T-helper 17 cell (primary cell): ENCODE data around the gene S100A10. TPM values are rescaled to one million over a fixed set of nuclear protein-coding genes. Genes with fewer than 3 reads are reported as not detected.
A peak's percentile ranks its signal among the peaks of the same experiment; 100 is the strongest.

ENCODE experiments used
- ATAC-seq: fragments of 150-1000 bp; cut with Tn5 transposase; 2 replicates; pipeline ENCODE4 v1.10.0; 2021; ENCODE audit warnings: mild to moderate bottlenecking, moderate library complexity
- DNase-seq, 3 donors: peaks; one replicate each; pipeline versions ENCODE4 v3.0.0 to v3.0.0-alpha.2; 2020 to 2021
- H3K9me3 ChIP-seq: one replicate; pipeline ENCODE4 v1.7.0; 2013; ENCODE audit warnings: low read length, mild to moderate bottlenecking; ENCODE audit not compliant: control insufficient read depth, poor library complexity, severe bottlenecking
- H3K27ac Mint-ChIP-seq: one replicate; pipeline ENCODE4 v1.8.0; 2022; ENCODE audit warnings: mild to moderate bottlenecking, moderate library complexity, mixed read lengths
- H3K27me3 Mint-ChIP-seq: one replicate; pipeline ENCODE4 v1.8.0; 2022; ENCODE audit warnings: mixed read lengths
- H3K36me3 Mint-ChIP-seq: one replicate; pipeline ENCODE4 v1.8.0; 2022; ENCODE audit warnings: low read depth, mixed read lengths
- H3K4me1 Mint-ChIP-seq: one replicate; pipeline ENCODE4 v1.8.0; 2022; ENCODE audit warnings: mild to moderate bottlenecking, mixed read lengths
- H3K4me3 Mint-ChIP-seq: one replicate; pipeline ENCODE4 v1.8.0; 2022; ENCODE audit warnings: mild to moderate bottlenecking, moderate library complexity, mixed read lengths
- total RNA-seq, 4 donors: library from RNA in 2 of 4; stranded (reverse) in 2 of 4; gene quantifications; one replicate each; pipeline ENCODE4 v1.2.3 and lab custom pipeline; 2022 to 2026

Gene S100A10
- total RNA-seq, 2 donors from 2014 or later: 317 to 349 TPM

GRCh38 chr1:151944126-151944856, 49.4 kb downstream of the S100A10 start:
- Mint-ChIP-seq H3K36me3 (peaks cover 6% of the 10 kb centered on the region), H3K27ac (peak overlapping the region; percentile 100), H3K4me3 (no peak overlapping the region), H3K4me1 (peaks cover 43% of the 10 kb centered on the region), H3K27me3 (no peaks in the 10 kb centered on the region)
- ATAC-seq: no peak
- no peaks in the 10 kb centered on the region for H3K9me3 ChIP-seq
- no peak for DNase-seq

GRCh38 chr1:151943591-151943990, 50.1 kb downstream of the S100A10 start:
- no peak for DNase-seq
- Mint-ChIP-seq H3K27me3 (no peaks in the 10 kb centered on the region), H3K27ac (peak overlapping the region; percentile 100), H3K4me3 (no peak overlapping the region), H3K36me3 (peaks cover 7% of the 10 kb centered on the region), H3K4me1 (peaks cover 46% of the 10 kb centered on the region)
- H3K9me3 ChIP-seq: no peaks in the 10 kb centered on the region
- no peak for ATAC-seq

- H3K4me1 Mint-ChIP-seq: peaks cover 46% of the 10 kb centered on the region
Observed at GRCh38 chr1:151942882-151943281, 50.8 kb downstream of the S100A10 start.

GRCh38 chr1:151940541-151940940, 53.1 kb downstream of the S100A10 start:
- no peaks in the 10 kb centered on the region for H3K9me3 ChIP-seq
- Mint-ChIP-seq H3K27ac (peak overlapping the region; percentile 100), H3K4me3 (no peak overlapping the region), H3K27me3 (no peaks in the 10 kb centered on the region), H3K4me1 (peaks cover 31% of the 10 kb centered on the region), H3K36me3 (peaks cover 5% of the 10 kb centered on the region)
- no peak for ATAC-seq
- no peak for DNase-seq

More at GRCh38 chr1:151942882-151943281, 50.8 kb downstream of the S100A10 start:
- ATAC-seq: no peak
- H3K9me3 ChIP-seq: no peaks in the 10 kb centered on the region
- H3K4me3 Mint-ChIP-seq: no peak overlapping the region
- no peaks in the 10 kb centered on the region for H3K27me3 Mint-ChIP-seq
- peaks cover 7% of the 10 kb centered on the region for H3K36me3 Mint-ChIP-seq
- DNase-seq: no peak
- peak overlapping the region; percentile 100 for H3K27ac Mint-ChIP-seq

- H3K27me3 Mint-ChIP-seq: peaks cover 4% of the 10 kb centered on the region
- no peak overlapping the region for H3K4me3 Mint-ChIP-seq
- ATAC-seq (no peak), DNase-seq (no peak)
- peaks cover 5% of the 10 kb centered on the region for H3K36me3 Mint-ChIP-seq
- peak overlapping the region; percentile 100 for H3K27ac Mint-ChIP-seq
- H3K9me3 ChIP-seq: no peaks in the 10 kb centered on the region
- peaks cover 24% of the 10 kb centered on the region for H3K4me1 Mint-ChIP-seq
Observed at GRCh38 chr1:151939779-151940178, 53.9 kb downstream of the S100A10 start.

- no peak overlapping the region for H3K4me3 Mint-ChIP-seq
- H3K27me3 Mint-ChIP-seq: peaks cover 4% of the 10 kb centered on the region
- ATAC-seq: no peak
- no peaks in the 10 kb centered on the region for H3K9me3 ChIP-seq
- H3K27ac Mint-ChIP-seq: peak overlapping the region; percentile 100
- DNase-seq: no peak
- H3K36me3 Mint-ChIP-seq: peaks cover 5% of the 10 kb centered on the region
- peaks cover 23% of the 10 kb centered on the region for H3K4me1 Mint-ChIP-seq
Observed at GRCh38 chr1:151939141-151939540, 54.5 kb downstream of the S100A10 start.

GRCh38 chr1:151936653-151937052, 57.0 kb downstream of the S100A10 start:
- Mint-ChIP-seq H3K27ac (no peak overlapping the region), H3K4me3 (no peak overlapping the region), H3K27me3 (peaks cover 4% of the 10 kb centered on the region), H3K4me1 (peaks cover 20% of the 10 kb centered on the region), H3K36me3 (peaks cover 5% of the 10 kb centered on the region)
- no peaks in the 10 kb centered on the region for H3K9me3 ChIP-seq
- no peak for DNase-seq
- ATAC-seq: no peak

- DNase-seq (no peak), ATAC-seq (no peak)
- H3K36me3 Mint-ChIP-seq: peaks cover 2% of the 10 kb centered on the region
- no peaks in the 10 kb centered on the region for H3K9me3 ChIP-seq
- H3K27ac Mint-ChIP-seq: no peak overlapping the region
- H3K4me1 Mint-ChIP-seq: peaks cover 14% of the 10 kb centered on the region
- peaks cover 4% of the 10 kb centered on the region for H3K27me3 Mint-ChIP-seq
- H3K4me3 Mint-ChIP-seq: no peak overlapping the region
Observed at GRCh38 chr1:151935894-151936602, 57.6 kb downstream of the S100A10 start.

GRCh38 chr1:151935154-151935553, 58.5 kb downstream of the S100A10 start:
- H3K9me3 ChIP-seq: no peaks in the 10 kb centered on the region
- DNase-seq: no peak
- Mint-ChIP-seq H3K4me3 (no peak overlapping the region), H3K4me1 (peaks cover 7% of the 10 kb centered on the region), H3K27ac (no peak overlapping the region), H3K27me3 (peaks cover 4% of the 10 kb centered on the region), H3K36me3 (peaks cover 2% of the 10 kb centered on the region)
- no peak for ATAC-seq

- Mint-ChIP-seq H3K4me3 (no peak overlapping the region), H3K36me3 (peaks cover 2% of the 10 kb centered on the region), H3K27ac (no peak overlapping the region), H3K4me1 (peaks cover 7% of the 10 kb centered on the region), H3K27me3 (peaks cover 4% of the 10 kb centered on the region)
- peak; percentile 96 for ATAC-seq
- peak in 1 of 3 donors; percentile 37 for DNase-seq
- H3K9me3 ChIP-seq: no peaks in the 10 kb centered on the region
Observed at GRCh38 chr1:151934048-151934493, 59.6 kb downstream of the S100A10 start.

Other genes starting within 250 kb of the S100A10 start
- gene MRPL9, start 230.4 kb downstream of the S100A10 start, total RNA-seq: 100 to 1,000 TPM in 1 of 2 donors, 10 to 100 TPM in 1; 99.8 to 124 TPM
- 10 to 100 TPM; 11.3 to 17.7 TPM for gene TDRKH, start 203.4 kb downstream of the S100A10 start, total RNA-seq
- 1 to 10 TPM in 1 of 2 donors, under 1 TPM in 1; 0.77 to 1.6 TPM for gene LINGO4, start 188.4 kb downstream of the S100A10 start, total RNA-seq
- gene RORC, start 162.1 kb downstream of the S100A10 start, total RNA-seq: 10 to 100 TPM; 38.4 to 42.5 TPM
- 1 to 10 TPM; 1.9 to 2.3 TPM for gene C2CD4D, start 154.0 kb downstream of the S100A10 start, total RNA-seq
- under 1 TPM in 1 of 2 donors, not detected in 1; 0.89 TPM for gene THEM5, start 140.1 kb downstream of the S100A10 start, total RNA-seq
- 10 to 100 TPM; 42.2 to 57.3 TPM for gene THEM4, start 84.3 kb downstream of the S100A10 start, total RNA-seq
- 100 to 1,000 TPM in 1 of 2 donors, 10 to 100 TPM in 1; 76.4 to 117 TPM for gene S100A11, start 43.1 kb upstream of the S100A10 start, total RNA-seq
- not detected for gene TCHHL1, start 95.2 kb upstream of the S100A10 start, total RNA-seq
- under 1 TPM in 1 of 2 donors, not detected in 1; 0.05 TPM for gene TCHH, start 121.6 kb upstream of the S100A10 start, total RNA-seq
- gene RPTN, start 165.4 kb upstream of the S100A10 start, total RNA-seq: not detected
- not detected for gene HRNR, start 230.3 kb upstream of the S100A10 start, total RNA-seq